GM12801 (cell line): ENCODE data around the gene FAM81A.

ENCODE experiments used
- CTCF ChIP-seq: IDR thresholded peaks from one replicate; pipeline ENCODE4 v1.5.1; 2011; ENCODE audit warnings: control low read depth; ENCODE audit not compliant: insufficient read length; ENCODE audit errors: extremely low read depth

Gene FAM81A

GRCh38 chr15:59437817-59438624 is at the start of gene FAM81A:
TSS of gene FAM81A (plus strand) at chr15:59438186. CDS start at chr15:59458627, 20,441 bp downstream.
- TF ChIP-seq CTCF, result no peak

GRCh38 chr15:59388670-59389069 is 49.3 kb upstream of the FAM81A start:
- TF ChIP-seq CTCF, result no peak

DNA sequence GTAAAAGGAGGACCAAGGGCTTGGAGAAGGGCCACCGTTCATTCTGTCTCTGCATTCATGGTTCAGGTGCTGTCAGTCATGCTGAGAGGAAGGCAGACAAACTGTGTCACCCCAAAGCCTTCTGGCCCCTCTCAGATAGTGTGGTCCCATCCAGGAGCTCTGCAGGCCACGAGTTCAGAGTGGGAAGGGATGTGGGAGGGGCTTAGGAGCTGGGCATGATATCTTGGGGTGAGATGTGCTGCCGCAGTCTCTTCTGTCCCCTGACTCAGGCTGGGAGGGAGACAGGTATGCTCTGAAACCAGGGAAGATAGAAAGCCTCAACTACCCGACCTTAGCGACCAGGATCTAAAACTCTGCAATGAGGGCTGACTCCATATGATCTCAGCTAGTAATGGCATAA is 45.7 kb upstream of the FAM81A start:
- TF ChIP-seq CTCF, result no peak

DNA sequence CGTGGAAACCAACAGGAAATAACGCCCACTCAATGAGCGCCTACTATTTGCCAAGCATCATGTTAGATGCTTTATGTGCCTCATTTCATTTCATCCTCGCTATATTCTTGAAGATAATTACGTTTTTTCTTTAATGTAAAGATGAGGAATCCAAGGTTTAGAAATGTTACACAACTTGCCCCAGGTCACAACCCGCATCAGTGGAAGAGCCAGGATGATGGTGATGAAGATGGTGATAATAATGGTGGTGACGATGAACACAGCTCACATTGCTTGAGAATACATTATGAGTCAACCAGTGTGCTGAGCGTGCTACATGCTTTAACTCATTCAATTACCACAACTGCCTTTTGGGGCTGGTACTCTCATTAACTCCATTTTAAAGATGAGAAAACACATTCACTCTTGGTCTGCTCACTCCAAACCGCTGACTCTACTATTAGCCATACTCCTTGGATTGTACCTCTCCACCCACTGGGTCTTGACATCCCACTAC is 43.8 kb upstream of the FAM81A start:
- no peak for TF ChIP-seq CTCF

DNA sequence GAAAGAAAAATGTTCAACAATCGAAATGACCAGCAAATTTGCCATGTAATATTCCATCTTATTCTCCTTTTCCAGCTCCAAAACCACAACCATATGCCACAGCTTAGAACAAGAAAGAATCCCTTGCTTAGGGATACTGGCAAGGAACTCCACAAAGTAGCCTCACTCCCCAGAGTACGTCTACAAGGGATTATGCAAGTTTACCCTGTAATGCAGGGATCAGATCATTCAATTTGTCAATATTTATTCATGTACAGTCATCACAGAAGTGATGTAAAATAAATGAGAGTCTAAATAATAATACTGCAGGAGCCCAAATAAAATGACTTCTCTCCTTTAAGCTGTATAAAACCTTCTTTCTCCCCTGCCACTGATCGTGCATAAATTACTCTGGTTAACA is 41.8 kb upstream of the FAM81A start:
- TF ChIP-seq CTCF, result no peak

DNA sequence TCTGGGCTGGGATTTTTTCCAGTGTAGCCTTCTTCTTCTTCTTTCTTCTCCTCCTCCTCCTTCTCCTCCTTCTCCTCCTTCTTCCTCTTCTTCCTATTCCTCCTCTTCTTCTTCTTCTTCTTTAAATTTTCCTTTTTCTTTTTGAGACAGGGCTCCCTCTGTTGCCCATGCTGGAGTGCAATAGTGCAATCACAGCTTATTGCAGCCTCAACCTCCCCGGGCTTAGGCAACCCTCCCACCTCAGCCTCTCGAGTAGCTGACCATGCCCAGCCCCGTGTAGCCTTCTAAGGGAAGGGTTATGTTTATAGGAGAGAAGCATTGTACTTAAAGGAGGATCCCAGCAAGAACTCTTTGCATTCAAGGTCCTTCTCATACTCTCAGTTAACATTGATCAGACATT is 41.3 kb upstream of the FAM81A start:
- no peak for TF ChIP-seq CTCF

DNA sequence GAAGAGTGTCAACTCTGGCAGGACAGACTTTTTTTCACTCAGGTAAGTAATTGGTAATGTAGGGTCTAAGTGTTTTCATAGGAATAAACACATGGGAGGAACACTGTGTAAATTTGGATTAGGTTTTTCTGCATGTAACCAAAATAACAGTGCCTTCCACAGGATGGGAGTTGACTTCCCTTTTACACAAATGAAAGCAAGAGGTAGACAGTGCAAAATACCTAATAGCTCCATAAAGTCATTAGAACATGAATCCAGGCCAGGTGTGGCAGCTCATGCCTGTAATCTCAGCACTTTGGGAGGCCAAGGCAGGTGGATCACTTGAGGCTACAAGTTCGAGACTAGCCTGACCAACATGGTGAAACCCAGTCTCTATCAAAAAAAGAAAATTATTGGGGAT is 39.8 kb upstream of the FAM81A start:
- TF ChIP-seq CTCF, result no peak
